Hippocampal formation (tissue), 2 donors: ENCODE results near the gene PLEKHN1.
"Not testable (repeated sequence)": the region's sequence is repeated elsewhere in the genome, so short reads cannot be mapped to it uniquely, and the experiment has no call there.

ENCODE experiments used
- DNase-seq, 2 donors: peaks; one replicate each; lab custom pipeline; 2025; lab: John Stamatoyannopoulos, UW

PLEKHN1 gene

GRCh38 chr1:943545-944340 lies 22.5 kb upstream of the PLEKHN1 start:
- no peak for DNase-seq

- no peak for DNase-seq
Observed at GRCh38 chr1:944341-945325, 21.6 kb upstream of the PLEKHN1 start.

- no peak for DNase-seq
Observed at GRCh38 chr1:945688-946556, 20.4 kb upstream of the PLEKHN1 start.

GRCh38 chr1:946811-947210 lies 19.5 kb upstream of the PLEKHN1 start:
- not testable (repeated sequence) for DNase-seq

- DNase-seq, result no peak
Observed at GRCh38 chr1:947958-948357, 18.3 kb upstream of the PLEKHN1 start.

GRCh38 chr1:950268-950667 lies 16.0 kb upstream of the PLEKHN1 start:
- no peak for DNase-seq

GRCh38 chr1:950881-951280 lies 15.4 kb upstream of the PLEKHN1 start:
- DNase-seq, result no peak

- DNase-seq, result no peak
Observed at GRCh38 chr1:951364-951763, 14.9 kb upstream of the PLEKHN1 start.

GRCh38 chr1:952201-952600 lies 14.1 kb upstream of the PLEKHN1 start:
- DNase-seq, result no peak

GRCh38 chr1:952603-953002 lies 13.7 kb upstream of the PLEKHN1 start:
- no peak for DNase-seq

- DNase-seq, result no peak
Observed at GRCh38 chr1:953524-954320, 12.6 kb upstream of the PLEKHN1 start.

GRCh38 chr1:954927-955326 lies 11.4 kb upstream of the PLEKHN1 start:
- DNase-seq, result no peak

GRCh38 chr1:955474-955873 lies 10.8 kb upstream of the PLEKHN1 start:
- DNase-seq, result no peak

GRCh38 chr1:956636-957035 lies 9.6 kb upstream of the PLEKHN1 start:
- DNase-seq, result no peak

GRCh38 chr1:958823-959730 lies 7.2 kb upstream of the PLEKHN1 start, which contains the start of gene NOC2L:
TSS of gene NOC2L (minus strand) at chr1:959256. CDS start at chr1:959240, 16 bp downstream.
- DNase-seq, result peak; percentile 77 to 93

GRCh38 chr1:959731-960362 lies 6.4 kb upstream of the PLEKHN1 start:
- DNase-seq, result no peak

GRCh38 chr1:960363-961131 lies 5.7 kb upstream of the PLEKHN1 start, which contains the start of gene KLHL17:
TSS of gene KLHL17 (plus strand) at chr1:960584. CDS start at chr1:960694, 110 bp downstream.
- DNase-seq, result peak; percentile 24 to 48

GRCh38 chr1:961132-961669 lies 5.1 kb upstream of the PLEKHN1 start:
- DNase-seq, result no peak
